GM12878 (cell line): ENCODE results near the gene MEF2D. TPM values are rescaled to one million over a fixed set of nuclear protein-coding genes. Genes with fewer than 3 reads are reported as not detected.

Experiments used
- ATF2 ChIP-seq: IDR thresholded peaks from 2 replicates; pipeline ENCODE4 v1.6.1; 2012; ENCODE audit warnings: low read length, inconsistent platforms
- ATF7 ChIP-seq: fragments of 450-650 bp; IDR thresholded peaks from 2 replicates; pipeline ENCODE4 v1.6.1; 2016; ENCODE audit warnings: low read depth, mild to moderate bottlenecking
- CBX3 ChIP-seq: fragments of 200-600 bp; sonication (generic); IDR thresholded peaks from 2 replicates; pipeline ENCODE4 v1.6.1; 2016; ENCODE audit warnings: low read depth, borderline replicate concordance
- CBX5 ChIP-seq: sonication (generic); IDR thresholded peaks from 2 replicates; pipeline ENCODE4 v1.6.1; 2016; ENCODE audit warnings: low read depth, moderate library complexity, mild to moderate bottlenecking, inconsistent platforms
- EED ChIP-seq: sonication (generic); IDR thresholded peaks from 2 replicates; pipeline ENCODE4 v1.6.1; 2016; ENCODE audit warnings: antibody characterized with exemption, low read depth
- EGR1 ChIP-seq, 2 experiments: IDR thresholded peaks; 1 replicate in 1 of 2; 2 replicates in 1 of 2; pipeline ENCODE4 v1.6.1; 2011 to 2012; ENCODE audit warnings: low read depth in 2 of 2, low read length in 2 of 2, borderline replicate concordance in 1 of 2, mild to moderate bottlenecking in 1 of 2, moderate library complexity in 1 of 2
- IKZF1 ChIP-seq: fragments of 450-650 bp; conservative IDR thresholded peaks from 2 replicates; pipeline ENCODE4 v1.6.1; 2017; ENCODE audit warnings: antibody characterized with exemption, mild to moderate bottlenecking
- IRF4 ChIP-seq: IDR thresholded peaks from 2 replicates; pipeline ENCODE4 v1.6.1; 2011; ENCODE audit warnings: low read depth, low read length
- KLF5 ChIP-seq: fragments of 450-650 bp; IDR thresholded peaks from 2 replicates; pipeline ENCODE4 v1.6.1; 2014; ENCODE audit warnings: mild to moderate bottlenecking; ENCODE audit not compliant: partially characterized antibody
- MAX ChIP-seq: IDR thresholded peaks from 2 replicates; pipeline ENCODE4 v1.6.1; 2012; ENCODE audit warnings: low read depth, low read length, improper control_type of control experiment
- MTA3 ChIP-seq: IDR thresholded peaks from 2 replicates; pipeline ENCODE4 v1.6.1; 2012; ENCODE audit warnings: low read length, inconsistent platforms, borderline replicate concordance
- NR2C1 ChIP-seq: fragments of 450-650 bp; IDR thresholded peaks from 2 replicates; pipeline ENCODE4 v1.6.1; 2017; ENCODE audit warnings: antibody characterized with exemption, mild to moderate bottlenecking, moderate library complexity
- PML ChIP-seq: IDR thresholded peaks from 2 replicates; pipeline ENCODE4 v1.6.1; 2012; ENCODE audit warnings: low read length, inconsistent platforms
- RAD51 ChIP-seq: fragments of 450-650 bp; IDR thresholded peaks from 2 replicates; pipeline ENCODE4 v1.6.1; 2016; ENCODE audit warnings: moderate library complexity, mild to moderate bottlenecking, inconsistent platforms
- SMAD1 ChIP-seq: fragments of 450-650 bp; IDR thresholded peaks from 2 replicates; pipeline ENCODE4 v1.6.1; 2018; ENCODE audit warnings: mild to moderate bottlenecking, low read depth; ENCODE audit not compliant: partially characterized antibody
- STAT3 ChIP-seq: IDR thresholded peaks from 2 replicates; pipeline ENCODE4 v1.6.1; 2011; ENCODE audit warnings: low read depth, low read length, improper control_type of control experiment
- polyA plus RNA-seq, 11 experiments: library from polyadenylated mRNA; depleted of rRNA in 4 of 11; unstranded in 6 of 11; stranded (reverse) in 5 of 11; fragments of >200 nt; fragmentation: Nextera tagmentation in 4 of 11; fragmentation: Illumina TruSeq in 1 of 11; extraction: Ambion mirVana in 4 of 11; extraction: Trizol in 1 of 11; gene quantifications; 1 replicate in 1 of 11; 2 replicates in 10 of 11; pipeline versions ENCODE4 v1.2.1 to v1.2.3, GENCODE V29; 2011 to 2016; ENCODE audit warnings: inconsistent platforms in 2 of 11, missing spikeins in 2 of 11, low read depth in 1 of 11
- total RNA-seq, 4 experiments: library from RNA; depleted of rRNA in 3 of 4; stranded (reverse); fragments of >200 nt in 3 of 4; fragmentation: Illumina TruSeq in 1 of 4; extraction: Trizol in 1 of 4; gene quantifications; 2 replicates each; pipeline versions ENCODE4 v1.2.1 to v1.2.3, GENCODE V29; 2013 to 2021
- TF ChIP-seq, protein P1 (sequence below): fragments of 450-650 bp; IDR thresholded peaks from 2 replicates; pipeline ENCODE4 v1.6.1; 2018; ENCODE audit warnings: borderline replicate concordance, mild to moderate bottlenecking; ENCODE audit not compliant: partially characterized antibody
- TF ChIP-seq, protein P2 (sequence below): fragments of 150-350 bp; IDR thresholded peaks from 2 replicates; pipeline ENCODE4 v1.6.1; 2016; ENCODE audit warnings: low read depth, low read length
- TF ChIP-seq, protein P3 (sequence below): fragments of 450-650 bp; formaldehyde crosslinking; IDR thresholded peaks from 2 replicates; pipeline ENCODE4 v1.4.0; 2022; ENCODE audit warnings: mild to moderate bottlenecking, moderate library complexity

The MEF2D gene
- total and polyA plus RNA-seq, 10 of the 15 experiments (the other 5 are each of a cell fraction or from before 2014, with no cell fraction given), result 0.61 to 53.0 (median 15.2) TPM

DNA sequence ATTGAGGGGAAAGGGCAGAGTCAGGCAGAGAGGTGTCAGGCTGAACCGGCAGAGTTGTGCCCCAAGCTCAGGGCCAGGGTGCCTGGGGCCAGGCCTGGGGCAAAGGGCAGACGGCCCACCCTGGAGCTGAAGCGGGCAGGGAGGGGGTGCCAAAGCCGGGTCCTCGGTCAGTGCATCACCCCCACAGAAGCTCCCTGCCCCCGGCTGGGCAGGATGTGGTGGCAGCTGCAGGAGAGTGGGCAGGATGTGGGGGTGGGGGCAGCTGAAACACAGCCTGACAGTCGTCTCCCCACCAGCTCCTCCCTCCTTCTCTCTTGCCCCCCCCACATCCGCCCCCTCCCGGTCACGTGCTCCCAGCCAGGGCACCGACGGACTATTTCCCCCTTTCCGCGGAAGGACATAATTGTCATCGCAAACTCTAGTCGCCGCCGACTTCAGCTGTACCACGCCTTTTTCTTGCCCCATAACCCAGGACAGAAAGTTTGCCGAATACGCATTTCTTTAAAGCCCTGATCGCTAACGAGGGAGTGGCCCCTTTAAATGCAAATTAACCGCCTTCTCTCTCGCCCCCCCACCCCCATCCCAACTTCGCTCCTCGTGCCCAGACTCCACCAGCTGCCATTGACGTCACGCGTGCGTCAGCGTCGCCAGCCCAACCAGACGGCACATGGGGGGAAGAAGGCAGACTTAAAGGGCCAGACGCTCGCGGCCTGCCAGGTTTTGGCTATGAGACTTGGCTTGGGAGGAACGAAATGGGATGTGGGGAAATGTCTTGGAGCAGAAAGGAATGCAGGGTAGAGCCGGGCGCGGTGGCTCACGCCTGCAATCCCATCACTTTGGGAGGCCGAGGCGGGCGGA lies 4.5 kb upstream of the MEF2D start (continued):
- no peak for TF ChIP-seq CBX5
- TF ChIP-seq MAX, result peak; percentile 94; the same call in 1 of the 2 replicates
- TF ChIP-seq, protein P1, sequence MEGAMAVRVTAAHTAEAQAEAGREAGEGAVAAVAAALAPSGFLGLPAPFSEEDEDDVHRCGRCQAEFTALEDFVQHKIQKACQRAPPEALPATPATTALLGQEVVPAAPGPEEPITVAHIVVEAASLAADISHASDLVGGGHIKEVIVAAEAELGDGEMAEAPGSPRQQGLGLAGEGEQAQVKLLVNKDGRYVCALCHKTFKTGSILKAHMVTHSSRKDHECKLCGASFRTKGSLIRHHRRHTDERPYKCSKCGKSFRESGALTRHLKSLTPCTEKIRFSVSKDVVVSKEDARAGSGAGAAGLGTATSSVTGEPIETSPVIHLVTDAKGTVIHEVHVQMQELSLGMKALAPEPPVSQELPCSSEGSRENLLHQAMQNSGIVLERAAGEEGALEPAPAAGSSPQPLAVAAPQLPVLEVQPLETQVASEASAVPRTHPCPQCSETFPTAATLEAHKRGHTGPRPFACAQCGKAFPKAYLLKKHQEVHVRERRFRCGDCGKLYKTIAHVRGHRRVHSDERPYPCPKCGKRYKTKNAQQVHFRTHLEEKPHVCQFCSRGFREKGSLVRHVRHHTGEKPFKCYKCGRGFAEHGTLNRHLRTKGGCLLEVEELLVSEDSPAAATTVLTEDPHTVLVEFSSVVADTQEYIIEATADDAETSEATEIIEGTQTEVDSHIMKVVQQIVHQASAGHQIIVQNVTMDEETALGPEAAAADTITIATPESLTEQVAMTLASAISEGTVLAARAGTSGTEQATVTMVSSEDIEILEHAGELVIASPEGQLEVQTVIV, result peak; percentile 63
- peak; percentile 85 for TF ChIP-seq IKZF1
- no peak for TF ChIP-seq PML
- TF ChIP-seq NR2C1, result peak; percentile 26; the same call in 1 of the 2 replicates
- TF ChIP-seq, protein P2, sequence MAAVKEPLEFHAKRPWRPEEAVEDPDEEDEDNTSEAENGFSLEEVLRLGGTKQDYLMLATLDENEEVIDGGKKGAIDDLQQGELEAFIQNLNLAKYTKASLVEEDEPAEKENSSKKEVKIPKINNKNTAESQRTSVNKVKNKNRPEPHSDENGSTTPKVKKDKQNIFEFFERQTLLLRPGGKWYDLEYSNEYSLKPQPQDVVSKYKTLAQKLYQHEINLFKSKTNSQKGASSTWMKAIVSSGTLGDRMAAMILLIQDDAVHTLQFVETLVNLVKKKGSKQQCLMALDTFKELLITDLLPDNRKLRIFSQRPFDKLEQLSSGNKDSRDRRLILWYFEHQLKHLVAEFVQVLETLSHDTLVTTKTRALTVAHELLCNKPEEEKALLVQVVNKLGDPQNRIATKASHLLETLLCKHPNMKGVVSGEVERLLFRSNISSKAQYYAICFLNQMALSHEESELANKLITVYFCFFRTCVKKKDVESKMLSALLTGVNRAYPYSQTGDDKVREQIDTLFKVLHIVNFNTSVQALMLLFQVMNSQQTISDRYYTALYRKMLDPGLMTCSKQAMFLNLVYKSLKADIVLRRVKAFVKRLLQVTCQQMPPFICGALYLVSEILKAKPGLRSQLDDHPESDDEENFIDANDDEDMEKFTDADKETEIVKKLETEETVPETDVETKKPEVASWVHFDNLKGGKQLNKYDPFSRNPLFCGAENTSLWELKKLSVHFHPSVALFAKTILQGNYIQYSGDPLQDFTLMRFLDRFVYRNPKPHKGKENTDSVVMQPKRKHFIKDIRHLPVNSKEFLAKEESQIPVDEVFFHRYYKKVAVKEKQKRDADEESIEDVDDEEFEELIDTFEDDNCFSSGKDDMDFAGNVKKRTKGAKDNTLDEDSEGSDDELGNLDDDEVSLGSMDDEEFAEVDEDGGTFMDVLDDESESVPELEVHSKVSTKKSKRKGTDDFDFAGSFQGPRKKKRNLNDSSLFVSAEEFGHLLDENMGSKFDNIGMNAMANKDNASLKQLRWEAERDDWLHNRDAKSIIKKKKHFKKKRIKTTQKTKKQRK, result no peak
- no peak for TF ChIP-seq MTA3
- TF ChIP-seq ATF2, result no peak
- peak; percentile 90 for TF ChIP-seq ATF7
- TF ChIP-seq CBX3, result no peak
- TF ChIP-seq EED, result peak; percentile 74
- peak; percentile 94 for TF ChIP-seq RAD51
- TF ChIP-seq, protein P3, sequence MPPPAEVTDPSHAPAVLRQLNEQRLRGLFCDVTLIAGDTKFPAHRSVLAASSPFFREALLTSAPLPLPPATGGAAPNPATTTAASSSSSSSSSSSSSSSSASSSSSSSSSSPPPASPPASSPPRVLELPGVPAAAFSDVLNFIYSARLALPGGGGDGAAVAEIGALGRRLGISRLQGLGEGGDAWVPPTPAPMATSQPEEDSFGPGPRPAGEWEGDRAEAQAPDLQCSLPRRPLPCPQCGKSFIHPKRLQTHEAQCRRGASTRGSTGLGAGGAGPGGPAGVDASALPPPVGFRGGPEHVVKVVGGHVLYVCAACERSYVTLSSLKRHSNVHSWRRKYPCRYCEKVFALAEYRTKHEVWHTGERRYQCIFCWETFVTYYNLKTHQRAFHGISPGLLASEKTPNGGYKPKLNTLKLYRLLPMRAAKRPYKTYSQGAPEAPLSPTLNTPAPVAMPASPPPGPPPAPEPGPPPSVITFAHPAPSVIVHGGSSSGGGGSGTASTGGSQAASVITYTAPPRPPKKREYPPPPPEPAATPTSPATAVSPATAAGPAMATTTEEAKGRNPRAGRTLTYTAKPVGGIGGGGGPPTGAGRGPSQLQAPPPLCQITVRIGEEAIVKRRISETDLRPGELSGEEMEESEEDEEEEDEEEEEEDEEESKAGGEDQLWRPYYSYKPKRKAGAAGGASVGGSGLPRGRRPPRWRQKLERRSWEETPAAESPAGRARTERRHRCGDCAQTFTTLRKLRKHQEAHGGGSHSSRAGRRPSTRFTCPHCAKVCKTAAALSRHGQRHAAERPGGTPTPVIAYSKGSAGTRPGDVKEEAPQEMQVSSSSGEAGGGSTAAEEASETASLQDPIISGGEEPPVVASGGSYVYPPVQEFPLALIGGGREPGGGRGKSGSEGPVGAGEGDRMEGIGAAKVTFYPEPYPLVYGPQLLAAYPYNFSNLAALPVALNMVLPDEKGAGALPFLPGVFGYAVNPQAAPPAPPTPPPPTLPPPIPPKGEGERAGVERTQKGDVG (CRISPR knock-in tag), result no peak
- TF ChIP-seq STAT3, result no peak
- no peak for TF ChIP-seq IRF4
- TF ChIP-seq EGR1 (IDR thresholded peaks at IDR 0.05; ENCODE audit: borderline replicate concordance in 1 of 2, low read depth in 2 of 2, low read length in 2 of 2), result peak in 1 of 2 experiments; percentile 98; a peak in 2 of 3 replicates
- TF ChIP-seq KLF5, result peak; percentile 78
- peak; percentile 63 for TF ChIP-seq SMAD1
